Mucosa of stomach (tissue), 1 donor: ENCODE results near the gene ATP6V0C.

Experiments
- H3K27me3 ChIP-seq: one replicate; pipeline ENCODE4 v1.7.0; 2013; ENCODE audit warnings: mild to moderate bottlenecking, low read length; ENCODE audit not compliant: control insufficient read depth, insufficient read depth
- H3K36me3 ChIP-seq: one replicate; pipeline ENCODE4 v1.7.0; 2013; ENCODE audit warnings: low read length; ENCODE audit not compliant: control insufficient read depth, insufficient read depth
- H3K4me1 ChIP-seq: one replicate; pipeline ENCODE4 v1.7.0; 2013; ENCODE audit warnings: mild to moderate bottlenecking, low read length; ENCODE audit not compliant: control insufficient read depth, insufficient read depth
- H3K4me3 ChIP-seq: one replicate; pipeline ENCODE4 v1.7.0; 2013; ENCODE audit warnings: low read length
- H3K9ac ChIP-seq: one replicate; pipeline ENCODE4 v1.7.0; 2013; ENCODE audit warnings: mild to moderate bottlenecking, low read length, moderate library complexity
- H3K9me3 ChIP-seq: one replicate; pipeline ENCODE4 v1.7.0; 2013; ENCODE audit warnings: mild to moderate bottlenecking, low read length, moderate library complexity; ENCODE audit not compliant: control insufficient read depth
- donor health status: Pancreatic carcinoma.

The ATP6V0C gene

GRCh38 chr16:2487517-2487842 lies 26.3 kb upstream of the ATP6V0C start:
- Histone ChIP-seq H3K9ac (peak overlapping the region; percentile 25), H3K27me3 (no peaks in the 10 kb centered on the region), H3K4me3 (no peak overlapping the region), H3K36me3 (no peaks in the 10 kb centered on the region), H3K9me3 (no peaks in the 10 kb centered on the region), H3K4me1 (peaks cover 7% of the 10 kb centered on the region)

GRCh38 chr16:2487903-2488531 lies 25.7 kb upstream of the ATP6V0C start:
- peaks cover 7% of the 10 kb centered on the region for H3K4me1 ChIP-seq
- H3K9ac ChIP-seq = no peak overlapping the region
- H3K9me3 ChIP-seq = no peaks in the 10 kb centered on the region
- H3K27me3 ChIP-seq = no peaks in the 10 kb centered on the region
- no peak overlapping the region for H3K4me3 ChIP-seq
- H3K36me3 ChIP-seq = no peaks in the 10 kb centered on the region

GRCh38 chr16:2489581-2489980 lies 24.2 kb upstream of the ATP6V0C start:
- Histone ChIP-seq H3K36me3 (no peaks in the 10 kb centered on the region), H3K27me3 (no peaks in the 10 kb centered on the region), H3K4me3 (no peak overlapping the region), H3K4me1 (peaks cover 7% of the 10 kb centered on the region), H3K9me3 (no peaks in the 10 kb centered on the region), H3K9ac (no peak overlapping the region)

- Histone ChIP-seq H3K36me3 (no peaks in the 10 kb centered on the region), H3K9me3 (no peaks in the 10 kb centered on the region), H3K4me1 (peaks cover 7% of the 10 kb centered on the region), H3K4me3 (no peak overlapping the region), H3K27me3 (no peaks in the 10 kb centered on the region), H3K9ac (no peak overlapping the region)
Observed at GRCh38 chr16:2490190-2491105, 23.3 kb upstream of the ATP6V0C start.

GRCh38 chr16:2492292-2492691 lies 21.5 kb upstream of the ATP6V0C start:
- Histone ChIP-seq H3K4me3 (no peak overlapping the region), H3K4me1 (peaks cover 3% of the 10 kb centered on the region), H3K9me3 (no peaks in the 10 kb centered on the region), H3K9ac (no peak overlapping the region), H3K27me3 (no peaks in the 10 kb centered on the region), H3K36me3 (no peaks in the 10 kb centered on the region)

GRCh38 chr16:2493605-2494004 lies 20.1 kb upstream of the ATP6V0C start:
- no peak overlapping the region for H3K4me3 ChIP-seq
- no peaks in the 10 kb centered on the region for H3K36me3 ChIP-seq
- no peaks in the 10 kb centered on the region for H3K9me3 ChIP-seq
- H3K9ac ChIP-seq = no peak overlapping the region
- no peaks in the 10 kb centered on the region for H3K27me3 ChIP-seq
- peaks cover 12% of the 10 kb centered on the region for H3K4me1 ChIP-seq

GRCh38 chr16:2494616-2495015 lies 19.1 kb upstream of the ATP6V0C start:
- Histone ChIP-seq H3K9me3 (no peaks in the 10 kb centered on the region), H3K4me3 (no peak overlapping the region), H3K9ac (no peak overlapping the region), H3K27me3 (no peaks in the 10 kb centered on the region), H3K36me3 (no peaks in the 10 kb centered on the region), H3K4me1 (peaks cover 12% of the 10 kb centered on the region)

GRCh38 chr16:2495041-2495440 lies 18.7 kb upstream of the ATP6V0C start:
- peaks cover 12% of the 10 kb centered on the region for H3K4me1 ChIP-seq
- H3K27me3 ChIP-seq = no peaks in the 10 kb centered on the region
- no peaks in the 10 kb centered on the region for H3K36me3 ChIP-seq
- H3K4me3 ChIP-seq = no peak overlapping the region
- no peak overlapping the region for H3K9ac ChIP-seq
- no peaks in the 10 kb centered on the region for H3K9me3 ChIP-seq

GRCh38 chr16:2496223-2497115 lies 17.3 kb upstream of the ATP6V0C start:
- Histone ChIP-seq H3K36me3 (no peaks in the 10 kb centered on the region), H3K9ac (no peak overlapping the region), H3K27me3 (no peaks in the 10 kb centered on the region), H3K4me3 (no peak overlapping the region), H3K4me1 (peaks cover 16% of the 10 kb centered on the region), H3K9me3 (no peaks in the 10 kb centered on the region)

GRCh38 chr16:2497116-2497630 lies 16.6 kb upstream of the ATP6V0C start:
- Histone ChIP-seq H3K4me3 (no peak overlapping the region), H3K9me3 (no peaks in the 10 kb centered on the region), H3K4me1 (peaks cover 17% of the 10 kb centered on the region), H3K27me3 (no peaks in the 10 kb centered on the region), H3K36me3 (no peaks in the 10 kb centered on the region), H3K9ac (no peak overlapping the region)

- H3K27me3 ChIP-seq = no peaks in the 10 kb centered on the region
- H3K9ac ChIP-seq = no peak overlapping the region
- no peak overlapping the region for H3K4me3 ChIP-seq
- H3K4me1 ChIP-seq = peaks cover 19% of the 10 kb centered on the region
- no peaks in the 10 kb centered on the region for H3K9me3 ChIP-seq
- no peaks in the 10 kb centered on the region for H3K36me3 ChIP-seq
Observed at GRCh38 chr16:2497695-2498484, 15.9 kb upstream of the ATP6V0C start.
